Trophoblast cell (in vitro differentiated cells and primary cell): Measurements from ENCODE around the gene FHOD3.

Experiments
- DNase-seq, 2 donors: peaks; one replicate each; pipeline ENCODE4 v3.0.0-alpha.2; 2016
- H2AFZ ChIP-seq: 2 replicates; pipeline ENCODE4 v1.6.1; 2013; ENCODE audit warnings: low read length, moderate library complexity, mild to moderate bottlenecking; ENCODE audit not compliant: insufficient read depth, poor library complexity
- H2AK5ac ChIP-seq: 2 replicates; pipeline ENCODE4 v1.6.1; 2013; ENCODE audit warnings: mild to moderate bottlenecking, low read length
- H2BK120ac ChIP-seq: 2 replicates; pipeline ENCODE4 v1.6.1; 2013; ENCODE audit warnings: low read length, mild to moderate bottlenecking, moderate library complexity; ENCODE audit not compliant: insufficient read depth, poor library complexity
- H2BK12ac ChIP-seq: 2 replicates; pipeline ENCODE4 v1.6.1; 2013; ENCODE audit warnings: mild to moderate bottlenecking, low read length, moderate library complexity
- H2BK5ac ChIP-seq: 2 replicates; pipeline ENCODE4 v1.6.1; 2013; ENCODE audit warnings: low read length, low read depth, moderate library complexity, mild to moderate bottlenecking; ENCODE audit not compliant: poor library complexity
- H3K14ac ChIP-seq: 2 replicates; pipeline ENCODE4 v1.6.1; 2013; ENCODE audit warnings: mild to moderate bottlenecking, low read length
- H3K18ac ChIP-seq: 2 replicates; pipeline ENCODE4 v1.6.1; 2013; ENCODE audit warnings: mild to moderate bottlenecking, low read length
- H3K23ac ChIP-seq: 2 replicates; pipeline ENCODE4 v1.6.1; 2013; ENCODE audit warnings: low read length
- H3K27ac ChIP-seq: 2 replicates; pipeline ENCODE4 v1.5.1; 2013; ENCODE audit warnings: low read depth, mild to moderate bottlenecking, inconsistent platforms, low read length, moderate library complexity
- H3K27me3 ChIP-seq: 2 replicates; pipeline ENCODE4 v1.6.1; 2013; ENCODE audit warnings: inconsistent platforms, mild to moderate bottlenecking, low read length, moderate library complexity; ENCODE audit not compliant: insufficient read depth
- H3K36me3 ChIP-seq, 2 experiments: 1 replicate in 1 of 2; 2 replicates in 1 of 2; pipeline ENCODE4 v1.6.1; 2013; ENCODE audit warnings: low read length in 2 of 2, mild to moderate bottlenecking in 2 of 2, moderate library complexity in 1 of 2; ENCODE audit not compliant: insufficient read depth in 2 of 2, control insufficient read depth in 1 of 2
- H3K4ac ChIP-seq: 2 replicates; pipeline ENCODE4 v1.6.1; 2013; ENCODE audit warnings: low read depth, mild to moderate bottlenecking, low read length, moderate library complexity
- H3K4me1 ChIP-seq, 2 experiments: 1 replicate in 1 of 2; 2 replicates in 1 of 2; pipeline ENCODE4 v1.6.1; 2013; ENCODE audit warnings: low read length in 2 of 2, mild to moderate bottlenecking in 2 of 2, moderate library complexity in 1 of 2; ENCODE audit not compliant: insufficient read depth in 2 of 2, control insufficient read depth in 1 of 2
- H3K4me2 ChIP-seq: 2 replicates; pipeline ENCODE4 v1.6.1; 2013; ENCODE audit warnings: inconsistent platforms, mild to moderate bottlenecking, low read length, moderate library complexity
- H3K4me3 ChIP-seq: 2 replicates; pipeline ENCODE4 v1.5.1; 2013; ENCODE audit warnings: mild to moderate bottlenecking, low read depth, low read length, inconsistent platforms
- H3K79me1 ChIP-seq: one replicate; pipeline ENCODE4 v1.6.1; 2013; ENCODE audit warnings: low read length
- H3K79me2 ChIP-seq: 2 replicates; pipeline ENCODE4 v1.6.1; 2013; ENCODE audit warnings: low read length, mild to moderate bottlenecking; ENCODE audit not compliant: control insufficient read depth, insufficient read depth, poor library complexity
- H3K9ac ChIP-seq: 2 replicates; pipeline ENCODE4 v1.6.1; 2013; ENCODE audit warnings: mild to moderate bottlenecking, low read length
- H3K9me3 ChIP-seq: 2 replicates; pipeline ENCODE4 v1.6.1; 2013; ENCODE audit warnings: low read depth, mild to moderate bottlenecking, control low read depth, inconsistent platforms, low read length; ENCODE audit not compliant: insufficient read depth
- H4K12ac ChIP-seq: 2 replicates; pipeline ENCODE4 v1.6.1; 2013; ENCODE audit warnings: low read depth, mild to moderate bottlenecking, low read length, moderate library complexity
- H4K8ac ChIP-seq: 2 replicates; pipeline ENCODE4 v1.6.1; 2013; ENCODE audit warnings: low read depth, mild to moderate bottlenecking, low read length, moderate library complexity
- H4K91ac ChIP-seq: one replicate; pipeline ENCODE4 v1.6.1; 2013; ENCODE audit warnings: low read depth, mild to moderate bottlenecking, low read length, moderate library complexity
- WGBS: extraction: QIAGEN DNeasy Blood & Tissue Kit; methylation state at CpG from one replicate; pipeline ENCODE4 v1.1.7; 2013; ENCODE audit warnings: missing lambda C conversion rate; ENCODE audit not compliant: insufficient read length, insufficient coverage; ENCODE audit errors: extremely low coverage; 5-methylcytosine and 5-hydroxymethylcytosine counted together

Gene FHOD3

DNA sequence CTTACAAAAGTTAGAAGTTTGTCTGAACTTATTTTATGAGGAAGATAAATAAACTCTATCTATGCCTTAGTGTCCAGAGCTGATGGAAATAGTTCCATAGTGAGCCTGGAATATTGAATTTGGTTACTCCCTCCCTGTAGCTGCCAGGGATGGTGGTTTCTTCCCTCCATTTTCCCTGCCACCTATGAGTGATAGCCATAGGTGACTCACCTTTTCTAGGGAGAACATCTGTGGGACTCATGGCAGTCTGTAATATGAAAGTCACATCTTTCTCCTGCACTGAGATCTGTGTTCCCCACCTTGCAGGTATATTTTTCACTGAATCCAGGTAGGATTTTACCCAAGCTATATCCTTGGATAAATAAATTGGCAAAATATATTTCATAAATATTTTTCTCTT lies 382.5 kb downstream of the FHOD3 start:
- no peak overlapping the region for H3K9ac ChIP-seq
- no peaks in the 10 kb centered on the region for H3K9me3 ChIP-seq
- no peak overlapping the region for H3K18ac ChIP-seq
- H3K79me1 ChIP-seq: no peaks in the 10 kb centered on the region
- H3K27me3 ChIP-seq: no peaks in the 10 kb centered on the region
- peaks cover 11 to 14% of the 10 kb centered on the region in 2 experiments for H3K36me3 ChIP-seq
- H4K91ac ChIP-seq: no peak overlapping the region
- H3K14ac ChIP-seq: no peak overlapping the region
- H3K4me3 ChIP-seq: no peak overlapping the region
- H4K12ac ChIP-seq: no peak overlapping the region
- H3K79me2 ChIP-seq: no peaks in the 10 kb centered on the region
- no peaks in the 10 kb centered on the region for H3K4me1 ChIP-seq
- no peak overlapping the region for H2BK5ac ChIP-seq
- no peak overlapping the region for H3K4ac ChIP-seq
- no peak overlapping the region for H2AFZ ChIP-seq
- H3K27ac ChIP-seq: no peak overlapping the region
- H4K8ac ChIP-seq: no peak overlapping the region
- H3K23ac ChIP-seq: no peak overlapping the region
- H2BK120ac ChIP-seq: no peak overlapping the region
- no peak for DNase-seq
- H2AK5ac ChIP-seq: no peak overlapping the region
- H2BK12ac ChIP-seq: no peak overlapping the region
- no peak overlapping the region for H3K4me2 ChIP-seq

- no CpG with 5 or more reads among the region's 2 CpGs for WGBS
These were observed 388.1 kb downstream of the FHOD3 start for GRCh38 chr18:36685580-36685979.

GRCh38 chr18:36688020-36688965 lies 390.8 kb downstream of the FHOD3 start:
- Histone ChIP-seq H2BK12ac (no peak overlapping the region), H3K23ac (no peak overlapping the region), H3K4ac (no peak overlapping the region), H2AFZ (no peak overlapping the region), H4K91ac (no peak overlapping the region), H3K79me1 (no peaks in the 10 kb centered on the region), H4K12ac (no peak overlapping the region), H2AK5ac (no peak overlapping the region), H3K18ac (no peak overlapping the region), H3K36me3 (peaks cover 9 to 26% of the 10 kb centered on the region in 2 experiments), H3K4me1 (no peaks in the 10 kb centered on the region), H3K9ac (no peak overlapping the region), H3K4me2 (no peak overlapping the region), H4K8ac (no peak overlapping the region), H3K4me3 (no peak overlapping the region), H2BK5ac (no peak overlapping the region), H3K27ac (no peak overlapping the region), H2BK120ac (no peak overlapping the region), H3K14ac (no peak overlapping the region), H3K79me2 (no peaks in the 10 kb centered on the region), H3K27me3 (no peaks in the 10 kb centered on the region), H3K9me3 (no peaks in the 10 kb centered on the region)
- DNase-seq: peak; percentile 57 to 86
- no CpG with 5 or more reads among the region's 3 CpGs for WGBS

More at GRCh38 chr18:36685580-36685979, 388.1 kb downstream of the FHOD3 start:
- Histone ChIP-seq H3K4me1 (no peaks in the 10 kb centered on the region), H4K8ac (no peak overlapping the region), H2BK5ac (no peak overlapping the region), H3K4ac (no peak overlapping the region), H3K27ac (no peak overlapping the region), H2AFZ (no peak overlapping the region), H3K36me3 (peaks cover 7 to 18% of the 10 kb centered on the region in 2 experiments), H2AK5ac (no peak overlapping the region), H3K9me3 (no peaks in the 10 kb centered on the region), H2BK120ac (no peak overlapping the region), H3K4me2 (no peak overlapping the region), H4K12ac (no peak overlapping the region), H3K79me1 (no peaks in the 10 kb centered on the region), H3K4me3 (no peak overlapping the region), H3K9ac (no peak overlapping the region), H3K23ac (no peak overlapping the region), H3K79me2 (no peaks in the 10 kb centered on the region), H3K27me3 (no peaks in the 10 kb centered on the region), H4K91ac (no peak overlapping the region), H3K18ac (no peak overlapping the region), H2BK12ac (no peak overlapping the region), H3K14ac (no peak overlapping the region)
- no peak for DNase-seq

DNA sequence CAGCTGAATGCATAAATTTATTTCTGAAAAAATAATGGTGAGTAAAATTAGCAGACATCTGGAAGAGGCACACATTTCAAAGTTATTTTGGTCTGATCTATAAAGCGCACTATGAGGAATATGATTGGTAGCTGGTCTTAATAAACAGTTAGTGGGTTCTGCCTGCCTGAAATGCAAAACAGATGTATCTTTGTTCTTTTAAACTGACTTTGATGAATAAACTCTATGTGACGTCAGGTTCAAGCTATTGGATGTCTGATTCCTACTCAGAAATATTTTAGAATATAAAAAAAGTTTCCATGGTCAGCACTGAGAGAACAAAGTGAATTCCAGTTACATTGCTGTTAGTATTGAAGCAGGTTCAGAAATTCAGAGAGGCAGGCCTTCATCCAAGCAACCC lies 394.9 kb downstream of the FHOD3 start:
- WGBS: no CpG with 5 or more reads among the region's 2 CpGs
- Histone ChIP-seq H3K27ac (no peak overlapping the region), H4K91ac (no peak overlapping the region), H3K27me3 (no peaks in the 10 kb centered on the region), H3K9ac (no peak overlapping the region), H3K23ac (no peak overlapping the region), H3K79me2 (no peaks in the 10 kb centered on the region), H4K12ac (no peak overlapping the region), H3K4me1 (no peaks in the 10 kb centered on the region), H4K8ac (no peak overlapping the region), H3K14ac (no peak overlapping the region), H2AK5ac (no peak overlapping the region), H3K18ac (no peak overlapping the region), H3K4me3 (no peak overlapping the region), H3K4me2 (no peak overlapping the region), H2BK5ac (no peak overlapping the region), H3K79me1 (no peaks in the 10 kb centered on the region), H2BK120ac (no peak overlapping the region), H3K4ac (no peak overlapping the region), H3K9me3 (no peaks in the 10 kb centered on the region), H2AFZ (no peak overlapping the region), H2BK12ac (no peak overlapping the region), H3K36me3 (peaks cover 10 to 23% of the 10 kb centered on the region in 2 experiments)
- DNase-seq: no peak
